ENCODE results near the gene ANK3.

DNA sequence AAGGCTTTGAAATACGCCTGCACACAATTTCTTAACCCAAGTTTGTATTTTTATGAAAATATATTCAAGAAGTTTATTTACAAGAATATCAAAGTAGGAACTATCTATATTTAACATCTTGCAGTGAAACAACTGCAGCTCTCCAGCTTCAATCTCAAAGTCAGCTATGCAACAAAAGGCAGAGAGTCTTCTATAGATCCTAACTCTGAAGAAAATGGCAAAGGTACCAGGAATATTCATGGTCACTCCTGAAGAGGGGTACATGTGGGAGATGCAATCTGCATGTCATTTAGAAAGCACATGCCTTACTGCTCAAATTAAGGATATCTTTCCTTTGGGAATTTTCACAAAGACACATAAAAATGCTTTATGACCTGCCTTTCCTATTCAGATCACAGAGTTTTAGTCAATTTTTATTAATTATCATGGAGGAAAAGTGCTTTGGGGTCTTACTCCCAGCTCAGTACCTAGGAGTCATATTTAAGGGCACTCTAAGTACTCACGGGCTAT, 1.5 kb downstream of the ANK3 start:
- TF ChIP-seq, protein P1, sequence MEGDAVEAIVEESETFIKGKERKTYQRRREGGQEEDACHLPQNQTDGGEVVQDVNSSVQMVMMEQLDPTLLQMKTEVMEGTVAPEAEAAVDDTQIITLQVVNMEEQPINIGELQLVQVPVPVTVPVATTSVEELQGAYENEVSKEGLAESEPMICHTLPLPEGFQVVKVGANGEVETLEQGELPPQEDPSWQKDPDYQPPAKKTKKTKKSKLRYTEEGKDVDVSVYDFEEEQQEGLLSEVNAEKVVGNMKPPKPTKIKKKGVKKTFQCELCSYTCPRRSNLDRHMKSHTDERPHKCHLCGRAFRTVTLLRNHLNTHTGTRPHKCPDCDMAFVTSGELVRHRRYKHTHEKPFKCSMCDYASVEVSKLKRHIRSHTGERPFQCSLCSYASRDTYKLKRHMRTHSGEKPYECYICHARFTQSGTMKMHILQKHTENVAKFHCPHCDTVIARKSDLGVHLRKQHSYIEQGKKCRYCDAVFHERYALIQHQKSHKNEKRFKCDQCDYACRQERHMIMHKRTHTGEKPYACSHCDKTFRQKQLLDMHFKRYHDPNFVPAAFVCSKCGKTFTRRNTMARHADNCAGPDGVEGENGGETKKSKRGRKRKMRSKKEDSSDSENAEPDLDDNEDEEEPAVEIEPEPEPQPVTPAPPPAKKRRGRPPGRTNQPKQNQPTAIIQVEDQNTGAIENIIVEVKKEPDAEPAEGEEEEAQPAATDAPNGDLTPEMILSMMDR (IDR thresholded peaks at IDR 0.05), result no peak
- TF ChIP-seq POLR2A (IDR thresholded peaks at IDR 0.05) (no peak), POLR2AphosphoS5 (IDR thresholded peaks at IDR 0.05) (no peak)

Data from breast epithelium (tissue), 3 donors.